Measurements from ENCODE around the gene XYLT2. TPM values are rescaled to one million over a fixed set of nuclear protein-coding genes. Genes with fewer than 3 reads are reported as not detected.

Gene XYLT2
- total RNA-seq, 2 experiments from 2014 or later, result 24.4 to 25.3 TPM

GRCh38 chr17:50352693-50353599 lies 7.0 kb downstream of the XYLT2 start:
- ChIA-PET CTCF (interaction anchor here (2.3 kb wide), 1 partner anchor 9 kb away, joined by 16 read pairs; no protein-coding TSS in a partner anchor), POLR2A (interaction anchor here (1.1 to 2.3 kb wide), 3 partner anchors 9 to 20 kb away, joined by 4 to 6 read pairs (median 5); partner anchors contain the start of genes EME1 and MRPL27)
- H3K36me3 Mint-ChIP-seq (ENCODE audit: low read depth), result peaks cover 20% of the 10 kb centered on the region
- DNase-seq (no peak), ATAC-seq (no peak)
- H3K27ac Mint-ChIP-seq, result no peak overlapping the region
- H3K4me3 Mint-ChIP-seq, result no peak overlapping the region
- intact Hi-C loops (cut with micrococcal nuclease), result no loop called here
- peaks cover 12% of the 10 kb centered on the region for H3K4me1 Mint-ChIP-seq (ENCODE audit: low read depth)
- no peaks in the 10 kb centered on the region for H3K9me3 Mint-ChIP-seq
- TF ChIP-seq CTCF (IDR thresholded peaks at IDR 0.05), result no peak
- no peaks in the 10 kb centered on the region for H3K27me3 Mint-ChIP-seq

GRCh38 chr17:50353600-50354195 lies 7.8 kb downstream of the XYLT2 start:
- CTCF ChIA-PET, result interaction anchor here (1.2 kb wide), 1 partner anchor 27 kb away, joined by 3 read pairs; no protein-coding TSS in a partner anchor
- DNase-seq, result no peak
- H3K27ac Mint-ChIP-seq, result no peak overlapping the region

GRCh38 chr17:50354198-50354597 lies 8.3 kb downstream of the XYLT2 start:
- intact Hi-C loops (cut with micrococcal nuclease), result no loop called here
- Mint-ChIP-seq H3K9me3 (no peaks in the 10 kb centered on the region), H3K4me1 (ENCODE audit: low read depth) (peaks cover 3% of the 10 kb centered on the region), H3K27ac (no peak overlapping the region), H3K4me3 (no peak overlapping the region), H3K27me3 (no peaks in the 10 kb centered on the region), H3K36me3 (ENCODE audit: low read depth) (peaks cover 20% of the 10 kb centered on the region)
- TF ChIP-seq CTCF (IDR thresholded peaks at IDR 0.05), result no peak
- ATAC-seq (no peak), DNase-seq (no peak)
- CTCF ChIA-PET, result interaction anchor here (1.2 kb wide), 1 partner anchor 27 kb away, joined by 3 read pairs; no protein-coding TSS in a partner anchor
- POLR2A ChIA-PET, result interaction anchor here (1.0 to 2.3 kb wide), 4 partner anchors 8 to 202 kb away, joined by 3 to 9 read pairs (median 4); partner anchors contain the start of genes EME1, MRPL27 and XYLT2

More at GRCh38 chr17:50353600-50354195, 7.8 kb downstream of the XYLT2 start:
- Mint-ChIP-seq H3K4me3 (no peak overlapping the region), H3K9me3 (no peaks in the 10 kb centered on the region), H3K27me3 (no peaks in the 10 kb centered on the region), H3K36me3 (ENCODE audit: low read depth) (peaks cover 20% of the 10 kb centered on the region), H3K4me1 (ENCODE audit: low read depth) (peaks cover 5% of the 10 kb centered on the region)
- POLR2A ChIA-PET, result interaction anchor here (1.0 to 2.3 kb wide), 2 partner anchors 20 to 201 kb away, joined by 3 to 6 read pairs; partner anchors contain the start of genes EME1 and MRPL27
- intact Hi-C loops (cut with micrococcal nuclease), result no loop called here
- ATAC-seq, result no peak
- TF ChIP-seq CTCF (IDR thresholded peaks at IDR 0.05), result no peak

- ChIA-PET POLR2A (interaction anchor here (1.0 to 2.3 kb wide), 5 partner anchors 8 to 202 kb away, joined by 3 to 9 read pairs (median 3); partner anchors contain the start of genes EME1, MRPL27 and XYLT2), CTCF (interaction anchor here (1.2 kb wide), 1 partner anchor 26 kb away, joined by 3 read pairs; no protein-coding TSS in a partner anchor)
- intact Hi-C loops (cut with micrococcal nuclease), result no loop called here
- Mint-ChIP-seq H3K36me3 (ENCODE audit: low read depth) (peaks cover 20% of the 10 kb centered on the region), H3K9me3 (no peaks in the 10 kb centered on the region), H3K4me1 (ENCODE audit: low read depth) (peaks cover 4% of the 10 kb centered on the region), H3K27ac (no peak overlapping the region), H3K4me3 (no peak overlapping the region), H3K27me3 (no peaks in the 10 kb centered on the region)
- ATAC-seq, result no peak
- no peak for DNase-seq
- no peak for TF ChIP-seq CTCF (IDR thresholded peaks at IDR 0.05)
Measured at GRCh38 chr17:50354776-50355175, 8.8 kb downstream of the XYLT2 start.

Measured in activated CD8-positive, alpha-beta T cell treated with anti-CD3 and anti-CD28 coated beads for 36 hours (primary cell).